Neural progenitor cell (in vitro differentiated cells): ENCODE results near the gene PPM1F.

Experiments used
- CTCF ChIP-seq: fragments of 200-600 bp; sonication (generic); IDR thresholded peaks from 2 replicates; pipeline ENCODE4 v1.5.1; 2017; ENCODE audit warnings: antibody characterized with exemption, mild to moderate bottlenecking
- EZH2phosphoT487 ChIP-seq: fragments of 200-600 bp; sonication (generic); IDR thresholded peaks from 2 replicates; pipeline ENCODE4 v1.6.1; 2017; ENCODE audit warnings: antibody characterized with exemption

- TF ChIP-seq CTCF (no peak), EZH2phosphoT487 (no peak)
Measured at GRCh38 chr22:21981874-21982273, 29.2 kb upstream of the PPM1F start.
